ENCODE results near the gene MACF1. TPM values are rescaled to one million over a fixed set of nuclear protein-coding genes. Genes with fewer than 3 reads are reported as not detected.

The MACF1 gene
- total and polyA plus RNA-seq, 2 of the 13 experiments (the other 11 are each of a cell fraction or from before 2014, with no cell fraction given): 36.7 to 65.4 TPM

DNA sequence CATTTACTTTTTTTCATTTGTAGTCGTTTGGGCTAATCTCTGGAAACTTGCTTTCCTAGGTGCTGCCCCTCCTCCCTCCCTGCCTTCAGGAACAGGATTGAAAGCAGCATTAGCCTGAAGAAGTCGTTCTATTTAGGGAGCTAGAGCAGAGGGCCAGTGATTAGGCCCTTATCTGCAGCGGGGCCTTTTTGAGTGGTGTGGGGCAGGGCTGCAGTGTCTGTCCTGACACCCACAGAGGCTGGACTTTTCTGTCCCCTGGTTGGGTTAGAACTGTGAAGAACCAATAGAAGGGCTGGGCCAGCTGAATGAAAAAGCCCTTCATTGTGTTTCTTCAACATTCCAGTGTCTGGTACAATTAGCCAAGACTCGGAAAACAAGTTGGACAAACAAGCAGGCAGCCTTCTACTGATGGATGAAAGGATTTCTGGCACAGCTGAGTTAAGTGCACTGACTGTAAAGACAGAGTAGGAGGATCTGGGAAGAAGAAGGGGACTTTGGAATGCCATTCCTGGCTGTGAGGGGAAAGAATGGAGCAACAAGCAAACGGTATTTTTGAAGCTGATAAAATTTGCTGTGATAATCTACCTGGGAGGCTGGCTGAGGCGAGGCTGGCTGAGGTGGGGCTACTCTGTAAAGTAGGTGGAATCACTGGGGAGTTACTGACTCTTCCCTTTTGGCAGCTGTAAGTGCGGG is 9.7 kb downstream of the MACF1 start (continued):
- TF ChIP-seq, protein P1, sequence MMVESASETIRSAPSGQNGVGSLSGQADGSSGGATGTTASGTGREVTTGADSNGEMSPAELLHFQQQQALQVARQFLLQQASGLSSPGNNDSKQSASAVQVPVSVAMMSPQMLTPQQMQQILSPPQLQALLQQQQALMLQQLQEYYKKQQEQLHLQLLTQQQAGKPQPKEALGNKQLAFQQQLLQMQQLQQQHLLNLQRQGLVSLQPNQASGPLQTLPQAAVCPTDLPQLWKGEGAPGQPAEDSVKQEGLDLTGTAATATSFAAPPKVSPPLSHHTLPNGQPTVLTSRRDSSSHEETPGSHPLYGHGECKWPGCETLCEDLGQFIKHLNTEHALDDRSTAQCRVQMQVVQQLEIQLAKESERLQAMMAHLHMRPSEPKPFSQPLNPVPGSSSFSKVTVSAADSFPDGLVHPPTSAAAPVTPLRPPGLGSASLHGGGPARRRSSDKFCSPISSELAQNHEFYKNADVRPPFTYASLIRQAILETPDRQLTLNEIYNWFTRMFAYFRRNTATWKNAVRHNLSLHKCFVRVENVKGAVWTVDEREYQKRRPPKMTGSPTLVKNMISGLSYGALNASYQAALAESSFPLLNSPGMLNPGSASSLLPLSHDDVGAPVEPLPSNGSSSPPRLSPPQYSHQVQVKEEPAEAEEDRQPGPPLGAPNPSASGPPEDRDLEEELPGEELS (CRISPR knock-in tag; IDR thresholded peaks at IDR 0.05): peak; percentile 87
- TF ChIP-seq, protein P2, sequence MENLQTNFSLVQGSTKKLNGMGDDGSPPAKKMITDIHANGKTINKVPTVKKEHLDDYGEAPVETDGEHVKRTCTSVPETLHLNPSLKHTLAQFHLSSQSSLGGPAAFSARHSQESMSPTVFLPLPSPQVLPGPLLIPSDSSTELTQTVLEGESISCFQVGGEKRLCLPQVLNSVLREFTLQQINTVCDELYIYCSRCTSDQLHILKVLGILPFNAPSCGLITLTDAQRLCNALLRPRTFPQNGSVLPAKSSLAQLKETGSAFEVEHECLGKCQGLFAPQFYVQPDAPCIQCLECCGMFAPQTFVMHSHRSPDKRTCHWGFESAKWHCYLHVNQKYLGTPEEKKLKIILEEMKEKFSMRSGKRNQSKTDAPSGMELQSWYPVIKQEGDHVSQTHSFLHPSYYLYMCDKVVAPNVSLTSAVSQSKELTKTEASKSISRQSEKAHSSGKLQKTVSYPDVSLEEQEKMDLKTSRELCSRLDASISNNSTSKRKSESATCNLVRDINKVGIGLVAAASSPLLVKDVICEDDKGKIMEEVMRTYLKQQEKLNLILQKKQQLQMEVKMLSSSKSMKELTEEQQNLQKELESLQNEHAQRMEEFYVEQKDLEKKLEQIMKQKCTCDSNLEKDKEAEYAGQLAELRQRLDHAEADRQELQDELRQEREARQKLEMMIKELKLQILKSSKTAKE (CRISPR knock-in tag; IDR thresholded peaks at IDR 0.05; ENCODE audit: borderline replicate concordance): peak; percentile 22; the same call in 1 of the 2 replicates
- TF ChIP-seq ZNF878 (CRISPR knock-in tag; IDR thresholded peaks at IDR 0.05): no peak
- TF ChIP-seq NFYB (CRISPR knock-in tag; IDR thresholded peaks at IDR 0.05): peak; percentile 65
- TF ChIP-seq TARDBP (CRISPR knock-in tag; IDR thresholded peaks at IDR 0.05): peak; percentile 42; the same call in 1 of the 2 replicates
- TF ChIP-seq, protein P3, sequence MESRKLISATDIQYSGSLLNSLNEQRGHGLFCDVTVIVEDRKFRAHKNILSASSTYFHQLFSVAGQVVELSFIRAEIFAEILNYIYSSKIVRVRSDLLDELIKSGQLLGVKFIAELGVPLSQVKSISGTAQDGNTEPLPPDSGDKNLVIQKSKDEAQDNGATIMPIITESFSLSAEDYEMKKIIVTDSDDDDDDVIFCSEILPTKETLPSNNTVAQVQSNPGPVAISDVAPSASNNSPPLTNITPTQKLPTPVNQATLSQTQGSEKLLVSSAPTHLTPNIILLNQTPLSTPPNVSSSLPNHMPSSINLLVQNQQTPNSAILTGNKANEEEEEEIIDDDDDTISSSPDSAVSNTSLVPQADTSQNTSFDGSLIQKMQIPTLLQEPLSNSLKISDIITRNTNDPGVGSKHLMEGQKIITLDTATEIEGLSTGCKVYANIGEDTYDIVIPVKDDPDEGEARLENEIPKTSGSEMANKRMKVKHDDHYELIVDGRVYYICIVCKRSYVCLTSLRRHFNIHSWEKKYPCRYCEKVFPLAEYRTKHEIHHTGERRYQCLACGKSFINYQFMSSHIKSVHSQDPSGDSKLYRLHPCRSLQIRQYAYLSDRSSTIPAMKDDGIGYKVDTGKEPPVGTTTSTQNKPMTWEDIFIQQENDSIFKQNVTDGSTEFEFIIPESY (CRISPR knock-in tag; IDR thresholded peaks at IDR 0.05): 0 out of 2 replicates have a peak, but pooled peaks have one; percentile 15
- no peak for TF ChIP-seq SOX6 (IDR thresholded peaks at IDR 0.05)
- peak; percentile 90 for TF ChIP-seq SOX6 (CRISPR knock-in tag; IDR thresholded peaks at IDR 0.05)
- peak; percentile 56 for TF ChIP-seq SKI (IDR thresholded peaks at IDR 0.05; ENCODE audit: partially characterized antibody)
- peak; percentile 55; the same call in 1 of the 2 replicates for TF ChIP-seq ZNF614 (CRISPR knock-in tag; IDR thresholded peaks at IDR 0.05; ENCODE audit: borderline replicate concordance)
- TF ChIP-seq MED13 (CRISPR knock-in tag; IDR thresholded peaks at IDR 0.05): no peak
- peak; percentile 49; the same call in 1 of the 2 replicates for TF ChIP-seq KDM1A (CRISPR knock-in tag; IDR thresholded peaks at IDR 0.05)
- TF ChIP-seq, protein P4, sequence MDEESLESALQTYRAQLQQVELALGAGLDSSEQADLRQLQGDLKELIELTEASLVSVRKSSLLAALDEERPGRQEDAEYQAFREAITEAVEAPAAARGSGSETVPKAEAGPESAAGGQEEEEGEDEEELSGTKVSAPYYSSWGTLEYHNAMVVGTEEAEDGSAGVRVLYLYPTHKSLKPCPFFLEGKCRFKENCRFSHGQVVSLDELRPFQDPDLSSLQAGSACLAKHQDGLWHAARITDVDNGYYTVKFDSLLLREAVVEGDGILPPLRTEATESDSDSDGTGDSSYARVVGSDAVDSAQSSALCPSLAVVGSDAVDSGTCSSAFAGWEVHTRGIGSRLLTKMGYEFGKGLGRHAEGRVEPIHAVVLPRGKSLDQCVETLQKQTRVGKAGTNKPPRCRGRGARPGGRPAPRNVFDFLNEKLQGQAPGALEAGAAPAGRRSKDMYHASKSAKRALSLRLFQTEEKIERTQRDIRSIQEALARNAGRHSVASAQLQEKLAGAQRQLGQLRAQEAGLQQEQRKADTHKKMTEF (CRISPR knock-in tag; IDR thresholded peaks at IDR 0.05): peak; percentile 71
- no peak for TF ChIP-seq XBP1 (CRISPR knock-in tag; IDR thresholded peaks at IDR 0.05)
- TF ChIP-seq RXRB (CRISPR knock-in tag; IDR thresholded peaks at IDR 0.05; ENCODE audit: borderline replicate concordance): peak; percentile 44; the same call in 1 of the 2 replicates
- TF ChIP-seq HNF4G (IDR thresholded peaks at IDR 0.05; ENCODE audit: borderline replicate concordance, low read depth, low read length): peak; percentile 67; the same call in 1 of the 2 replicates
- TF ChIP-seq HNF4G (CRISPR knock-in tag; IDR thresholded peaks at IDR 0.05; ENCODE audit: borderline replicate concordance, low read depth): no peak
- peak; percentile 54; the same call in 1 of the 2 replicates for TF ChIP-seq ZMYM4 (CRISPR knock-in tag; IDR thresholded peaks at IDR 0.05)
- TF ChIP-seq, protein P5, sequence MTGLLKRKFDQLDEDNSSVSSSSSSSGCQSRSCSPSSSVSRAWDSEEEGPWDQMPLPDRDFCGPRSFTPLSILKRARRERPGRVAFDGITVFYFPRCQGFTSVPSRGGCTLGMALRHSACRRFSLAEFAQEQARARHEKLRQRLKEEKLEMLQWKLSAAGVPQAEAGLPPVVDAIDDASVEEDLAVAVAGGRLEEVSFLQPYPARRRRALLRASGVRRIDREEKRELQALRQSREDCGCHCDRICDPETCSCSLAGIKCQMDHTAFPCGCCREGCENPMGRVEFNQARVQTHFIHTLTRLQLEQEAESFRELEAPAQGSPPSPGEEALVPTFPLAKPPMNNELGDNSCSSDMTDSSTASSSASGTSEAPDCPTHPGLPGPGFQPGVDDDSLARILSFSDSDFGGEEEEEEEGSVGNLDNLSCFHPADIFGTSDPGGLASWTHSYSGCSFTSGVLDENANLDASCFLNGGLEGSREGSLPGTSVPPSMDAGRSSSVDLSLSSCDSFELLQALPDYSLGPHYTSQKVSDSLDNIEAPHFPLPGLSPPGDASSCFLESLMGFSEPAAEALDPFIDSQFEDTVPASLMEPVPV (CRISPR knock-in tag; IDR thresholded peaks at IDR 0.05): peak; percentile 36; the same call in 1 of the 2 replicates
- peak; percentile 37; the same call in 1 of the 2 replicates for TF ChIP-seq NR2F6 (IDR thresholded peaks at IDR 0.05)
- TF ChIP-seq NR2F6 (CRISPR knock-in tag; IDR thresholded peaks at IDR 0.05): no peak

Data from HepG2 (cell line).